NB4 (cell line): ENCODE data around the gene SPAG5.

ENCODE experiments used
- CTCF ChIP-seq: IDR thresholded peaks from one replicate; pipeline ENCODE4 v1.5.1; 2012; ENCODE audit warnings: low read depth, low read length
- POLR2A ChIP-seq: IDR thresholded peaks from 2 replicates; pipeline ENCODE4 v1.6.1; 2011; ENCODE audit warnings: mild to moderate bottlenecking; ENCODE audit not compliant: insufficient read length; ENCODE audit errors: extremely low read depth
- TF ChIP-seq, protein P1 (sequence below): IDR thresholded peaks from 2 replicates; pipeline ENCODE4 v1.6.1; 2011; ENCODE audit warnings: low read depth, low read length

DNA sequence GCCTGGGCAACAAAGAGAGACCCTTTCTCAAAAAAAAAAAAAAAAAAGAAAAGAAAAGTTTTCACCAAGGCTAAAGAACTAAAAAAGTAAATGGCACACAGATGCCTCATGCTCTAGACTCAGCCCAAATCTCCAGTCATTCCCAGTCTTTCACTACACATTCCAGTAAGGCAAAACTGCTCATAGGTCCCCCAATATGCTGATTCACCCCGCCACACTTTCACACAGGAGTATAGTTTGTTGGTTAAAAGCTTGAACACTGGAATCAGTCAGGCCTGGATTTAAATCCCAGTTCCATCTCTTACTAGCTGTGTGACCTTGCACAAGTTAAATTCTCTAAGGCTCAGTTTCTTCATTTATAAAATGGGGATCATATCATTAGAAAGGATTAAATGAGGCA is 29.4 kb downstream of the SPAG5 start:
- TF ChIP-seq CTCF (no peak), POLR2A (no peak)
- TF ChIP-seq, protein P1, sequence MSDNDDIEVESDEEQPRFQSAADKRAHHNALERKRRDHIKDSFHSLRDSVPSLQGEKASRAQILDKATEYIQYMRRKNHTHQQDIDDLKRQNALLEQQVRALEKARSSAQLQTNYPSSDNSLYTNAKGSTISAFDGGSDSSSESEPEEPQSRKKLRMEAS = no peak
